ENCODE measurements around the gene ARL17A.
A peak's percentile ranks its signal among the peaks of the same experiment; 100 is the strongest.
"Not testable (repeated sequence)": the region's sequence is repeated elsewhere in the genome, so short reads cannot be mapped to it uniquely, and the experiment has no call there.

Gene ARL17A

DNA sequence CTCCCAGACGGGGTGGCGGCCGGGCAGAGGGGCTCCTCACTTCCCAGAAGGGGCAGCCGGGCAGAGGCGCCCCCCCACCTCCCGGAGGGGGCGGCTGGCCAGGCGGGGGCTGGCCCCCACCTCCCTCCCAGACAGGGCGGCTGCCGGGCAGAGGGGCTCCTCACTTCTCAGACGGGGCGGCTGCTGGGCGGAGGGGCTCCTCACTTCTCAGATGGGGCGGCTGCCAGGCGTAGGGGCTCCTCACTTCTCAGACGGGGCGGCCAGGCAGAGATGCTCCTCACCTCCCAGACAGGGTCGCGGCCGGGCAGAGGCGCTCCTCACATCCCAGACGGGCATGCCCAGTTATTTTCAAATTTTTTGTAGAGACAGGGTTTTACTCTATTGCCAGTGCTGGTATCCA is 44.8 kb downstream of the ARL17A start:
- FAIRE-seq, result not testable (repeated sequence)

DNA sequence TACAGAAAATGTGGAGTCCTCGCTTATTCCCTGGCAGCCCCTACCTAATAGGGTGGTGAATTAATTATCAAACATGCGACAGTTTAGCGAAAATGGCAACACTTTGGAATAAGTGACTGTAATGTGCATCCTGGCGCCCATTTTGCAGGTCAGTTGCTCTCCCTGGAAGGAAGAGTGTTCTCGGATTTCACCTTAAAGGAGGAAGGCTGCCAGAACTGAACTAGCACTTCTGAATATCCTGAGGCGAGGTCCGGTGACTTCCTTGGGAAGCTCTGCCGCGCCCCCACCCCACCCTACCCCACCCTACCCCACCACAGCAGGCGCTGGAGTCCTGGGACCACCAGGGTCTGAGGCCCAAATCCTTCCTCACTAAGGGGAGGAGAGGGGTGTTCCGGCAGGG is 67.3 kb downstream of the ARL17A start, which contains the start of gene LRRC37A2:
TSS of gene LRRC37A2 (plus strand) at position 301 of the 400 bp plus-strand sequence. CDS start 245 bp downstream, outside the sequence.
- not testable (repeated sequence) for FAIRE-seq

DNA sequence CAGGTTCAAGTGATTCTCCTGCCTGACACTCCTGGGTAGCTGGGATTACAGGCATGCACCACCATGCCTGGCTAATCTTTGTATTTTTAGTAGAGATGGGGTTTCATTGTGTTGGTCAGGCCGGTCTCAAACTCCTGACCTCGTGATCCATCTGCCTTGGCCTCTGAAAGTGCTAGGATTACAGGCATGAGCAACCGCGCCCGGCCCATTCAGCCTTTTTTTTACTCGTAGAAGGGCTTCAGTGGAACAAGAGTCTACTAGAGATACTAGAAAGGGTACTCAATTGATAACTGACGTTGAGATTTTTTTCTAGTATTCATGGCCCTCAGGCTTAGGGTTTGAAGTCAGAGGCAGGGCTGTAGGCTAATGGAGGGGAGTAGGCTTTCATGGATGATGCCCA is 73.6 kb downstream of the ARL17A start:
- not testable (repeated sequence) for FAIRE-seq

DNA sequence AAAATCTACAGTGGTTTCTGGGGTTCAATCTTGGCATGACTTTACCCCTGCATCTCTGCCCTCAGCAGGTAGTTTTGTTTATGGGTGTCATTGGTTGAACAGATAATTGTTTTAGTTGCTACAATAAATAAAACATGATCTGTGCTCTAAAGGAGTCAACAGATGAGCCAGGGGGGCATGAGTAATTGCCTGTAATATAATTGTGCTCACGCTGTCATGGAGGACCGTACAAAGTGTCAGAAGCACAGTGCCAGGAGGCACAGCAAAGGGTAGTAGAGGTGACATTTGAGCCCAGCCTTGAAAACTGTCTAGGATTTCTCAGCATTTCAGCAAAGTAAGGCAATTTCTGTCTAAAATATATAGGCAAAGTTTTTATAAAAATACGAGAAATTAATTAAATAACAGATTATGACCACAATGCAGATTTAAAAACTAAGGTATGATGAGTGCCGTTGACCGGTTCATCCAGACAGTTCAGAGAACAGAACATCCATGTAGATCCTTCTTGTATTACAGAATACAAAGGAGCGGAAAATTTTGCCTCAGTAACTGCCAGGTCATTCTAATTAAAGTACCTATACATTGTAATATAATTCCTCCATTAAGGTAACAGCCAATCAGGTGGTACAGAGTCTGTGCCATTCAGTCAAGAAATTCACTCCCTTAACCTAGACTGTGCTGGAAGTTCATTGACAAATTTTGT is 79.9 kb downstream of the ARL17A start:
- not testable (repeated sequence) for FAIRE-seq

DNA sequence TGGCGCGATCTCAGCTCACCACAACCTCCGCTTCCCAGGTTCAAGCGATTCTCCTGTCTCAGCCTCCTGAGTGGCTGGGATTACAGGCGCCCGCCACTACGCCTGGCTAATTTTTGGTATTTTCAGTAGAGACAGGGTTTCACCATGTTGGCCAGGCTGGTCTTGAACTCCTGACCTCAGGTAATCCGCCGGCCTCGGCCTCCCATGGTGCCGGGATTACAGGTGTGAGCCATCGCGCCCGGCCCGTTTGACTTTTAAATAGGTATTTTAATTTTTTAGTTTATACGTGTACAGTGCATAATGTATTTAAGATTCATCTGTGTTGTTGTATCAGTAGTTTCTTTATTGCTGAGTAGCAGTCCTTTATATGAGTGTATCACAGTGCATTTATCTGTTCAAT is 87.5 kb downstream of the ARL17A start:
- not testable (repeated sequence) for FAIRE-seq

DNA sequence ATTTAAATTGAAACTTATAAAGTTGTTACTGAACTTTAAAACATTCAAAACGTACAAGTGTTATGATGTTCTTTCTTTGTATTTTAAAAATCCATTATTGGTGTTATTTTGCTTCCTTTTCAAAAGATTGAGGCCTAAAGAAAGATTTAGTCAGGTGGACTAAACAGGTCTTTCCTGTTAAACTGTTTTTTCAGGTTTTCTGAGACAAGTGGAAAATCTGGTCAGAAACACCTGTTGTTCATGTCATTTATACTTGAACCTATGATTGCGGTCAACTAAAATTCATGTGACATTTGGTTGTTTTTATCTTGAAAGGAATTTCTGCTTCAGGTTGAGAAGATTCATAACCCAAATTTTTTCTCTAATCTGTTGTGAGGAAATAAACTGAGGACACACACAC is 98.2 kb downstream of the ARL17A start:
- FAIRE-seq, result not testable (repeated sequence)

DNA sequence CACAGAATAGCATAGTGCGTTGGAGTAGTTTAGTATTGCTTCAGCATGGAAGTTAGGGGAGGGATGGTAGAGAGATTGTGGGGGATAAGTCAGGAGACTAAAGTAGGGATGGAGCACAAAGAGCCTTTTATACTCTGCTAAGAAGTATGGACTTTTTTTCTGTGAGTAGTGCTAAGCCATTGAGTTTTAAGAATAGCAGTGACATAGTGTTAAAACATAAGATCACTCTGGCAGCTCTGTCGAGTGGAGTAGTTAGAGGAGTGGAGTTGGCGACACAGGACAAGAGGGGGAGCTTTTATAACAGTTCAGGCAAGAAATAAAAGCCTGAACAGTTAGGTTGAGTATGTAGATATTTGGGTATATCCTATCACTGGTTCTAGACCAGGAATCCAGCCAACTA is 100.7 kb downstream of the ARL17A start:
- not testable (repeated sequence) for FAIRE-seq

DNA sequence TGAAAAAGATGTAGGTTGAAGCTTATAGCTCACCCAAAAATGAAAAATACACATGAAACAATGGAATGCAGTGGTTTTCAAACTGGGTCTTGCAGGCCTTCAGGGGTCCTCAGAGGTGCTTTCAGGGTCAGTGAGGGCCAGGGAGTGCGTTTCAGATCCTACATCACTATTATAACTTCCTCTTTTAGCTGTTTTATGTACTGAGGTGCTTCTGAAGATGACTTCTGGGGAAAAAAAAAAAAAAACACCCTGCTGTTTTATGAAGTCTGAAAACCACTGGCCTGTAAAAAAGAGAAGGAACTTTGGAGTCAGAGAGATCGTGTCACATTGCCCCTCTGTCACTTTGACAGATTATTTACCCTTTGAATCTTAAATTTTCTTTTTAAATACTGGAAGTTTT is 103.9 kb downstream of the ARL17A start:
- FAIRE-seq, result not testable (repeated sequence)

DNA sequence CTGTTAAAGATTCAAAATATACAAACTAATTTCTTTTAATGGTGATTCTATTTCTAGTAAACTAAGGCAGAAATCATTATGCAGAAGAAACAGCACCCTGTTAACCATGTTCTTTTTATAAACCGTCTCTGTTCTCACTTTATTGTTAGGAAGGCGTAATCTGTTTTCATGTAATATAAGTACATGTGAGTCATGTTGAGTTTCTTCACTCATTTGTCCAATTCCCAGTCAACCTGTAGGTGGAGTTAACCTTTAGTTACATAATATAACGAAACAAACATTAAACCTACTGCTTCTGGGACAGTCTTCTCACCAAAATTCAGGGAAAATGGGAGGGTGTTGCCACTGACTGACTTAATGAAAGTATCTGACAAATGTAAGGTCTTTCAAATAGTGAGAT is 105.0 kb downstream of the ARL17A start:
- FAIRE-seq, result not testable (repeated sequence)

DNA sequence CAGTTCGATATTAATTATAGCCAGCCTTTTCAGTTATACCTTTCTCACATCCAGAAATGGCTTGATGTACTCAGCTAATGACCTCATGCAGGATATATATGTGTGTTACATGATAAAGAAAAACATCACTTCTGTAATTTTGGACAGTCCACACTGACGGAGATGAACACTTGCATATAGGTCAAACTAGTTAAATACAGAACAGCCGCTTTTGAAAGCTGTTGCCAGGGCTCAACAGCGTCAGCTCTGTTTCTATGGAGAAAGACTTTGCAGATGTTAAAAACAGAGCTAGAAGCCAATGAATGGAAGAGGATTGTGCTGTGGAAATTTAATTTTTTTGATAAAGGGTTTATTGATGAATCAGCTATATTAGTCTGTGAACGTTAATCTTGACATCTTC is 111.9 kb downstream of the ARL17A start:
- peak; percentile 96 for FAIRE-seq
